Activated CD4-positive, alpha-beta T cell treated with anti-CD3 and anti-CD28 coated beads for 48 hours (primary cell): ENCODE data around the gene ATP7B.
"Not testable (repeated sequence)": the region's sequence is repeated elsewhere in the genome, so short reads cannot be mapped to it uniquely, and the experiment has no call there.

Source experiments
- DNase-seq: peaks from one replicate; pipeline ENCODE4 v3.0.0-alpha.2; 2020

ATP7B gene

DNA sequence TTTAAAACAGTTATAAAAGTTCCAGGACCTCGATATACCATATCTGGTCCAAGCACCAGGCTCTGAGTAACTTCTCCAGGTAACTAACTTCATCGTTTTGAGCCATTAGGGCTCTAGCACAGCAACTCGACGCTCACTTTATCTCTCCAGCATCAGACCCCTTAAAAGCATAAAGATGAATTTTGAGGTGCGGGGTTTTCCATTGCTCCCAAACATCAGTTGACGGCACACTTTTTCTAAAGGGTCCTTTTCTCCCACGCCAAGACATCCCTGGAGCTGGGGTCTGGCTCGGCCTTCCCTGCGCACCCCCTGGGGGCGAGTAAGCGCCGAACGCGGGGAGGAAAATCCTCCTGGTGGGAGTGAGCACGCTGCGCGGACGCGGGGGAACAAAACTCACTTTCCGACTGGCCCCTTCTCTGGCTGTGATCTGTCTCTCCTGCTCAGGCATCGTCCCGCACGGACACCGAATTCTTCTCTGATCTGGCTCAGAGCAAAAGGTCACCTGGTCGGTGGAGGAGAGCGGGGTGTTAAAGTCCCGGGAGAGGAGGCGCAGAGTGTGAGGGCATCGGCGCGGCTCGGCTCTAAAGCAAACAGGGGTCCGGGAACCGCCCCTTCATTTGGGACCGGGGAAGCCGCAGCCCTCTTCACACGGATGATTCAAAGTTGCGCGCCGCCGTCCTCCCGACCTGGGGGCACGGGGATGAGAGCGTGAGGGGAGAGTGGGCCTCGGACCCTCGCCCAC, at the start of gene ATP7B:
TSS of gene ATP7B (minus strand) at position 561 of the 742 bp plus-strand sequence. CDS start at position 448, 113 bp downstream.
- DNase-seq = peak; percentile 29

DNA sequence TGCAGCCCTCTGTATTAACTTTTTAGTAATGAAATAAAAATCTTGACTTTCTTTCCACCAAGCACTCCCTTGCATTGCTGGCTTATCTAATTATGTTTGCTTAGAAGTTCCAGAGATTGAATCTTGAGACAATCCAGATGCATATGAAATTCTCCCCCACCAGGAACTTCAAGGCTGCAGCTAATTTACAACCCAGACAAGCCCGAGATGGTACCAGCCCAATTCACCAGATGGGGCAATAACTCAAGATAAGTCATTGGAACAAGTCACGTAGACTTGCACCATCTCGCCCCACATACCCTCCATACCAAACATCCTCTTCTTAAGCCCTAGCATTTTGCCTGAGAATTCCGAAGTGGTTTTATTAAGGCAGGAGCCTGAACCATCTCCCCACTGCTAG, 42.2 kb upstream of the ATP7B start:
- DNase-seq = no peak

DNA sequence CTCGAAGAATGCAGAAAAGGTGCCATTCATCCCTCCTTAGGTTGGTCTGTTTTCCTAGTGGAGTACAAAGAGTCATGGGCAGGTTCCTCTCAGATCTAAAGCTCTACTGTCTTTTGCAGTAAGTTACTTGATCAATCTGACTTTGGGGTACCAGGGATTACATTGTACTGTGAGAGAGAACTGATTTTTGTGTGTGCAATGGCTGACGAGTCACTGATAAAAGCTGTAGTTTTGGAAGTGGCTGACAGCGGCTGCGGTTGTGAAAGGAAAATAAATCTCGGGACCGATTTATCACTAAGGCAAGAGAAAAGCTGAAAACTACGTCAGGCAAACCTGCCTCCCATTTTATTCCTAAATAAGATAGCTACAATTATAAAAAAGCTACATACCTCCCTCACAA, 40.1 kb upstream of the ATP7B start:
- DNase-seq = no peak

DNA sequence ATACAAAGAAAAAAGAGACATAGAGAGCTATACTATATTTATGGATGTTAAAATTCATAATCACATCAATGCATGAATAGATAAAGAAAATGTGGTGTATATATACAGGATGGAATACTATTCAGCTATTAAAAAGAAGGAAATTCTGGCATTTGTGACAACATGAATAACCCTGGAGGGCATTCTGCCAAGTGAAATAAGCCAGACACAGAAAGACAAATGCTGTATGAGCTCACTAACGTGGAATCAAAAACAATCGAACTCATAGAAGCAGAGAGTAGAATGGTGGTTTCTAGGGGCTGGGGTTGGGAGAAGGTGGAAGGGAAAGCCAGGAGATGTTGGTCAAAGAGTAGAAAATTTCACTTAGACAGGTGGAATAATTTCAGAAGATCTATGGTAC, 37.3 kb upstream of the ATP7B start:
- DNase-seq = no peak

DNA sequence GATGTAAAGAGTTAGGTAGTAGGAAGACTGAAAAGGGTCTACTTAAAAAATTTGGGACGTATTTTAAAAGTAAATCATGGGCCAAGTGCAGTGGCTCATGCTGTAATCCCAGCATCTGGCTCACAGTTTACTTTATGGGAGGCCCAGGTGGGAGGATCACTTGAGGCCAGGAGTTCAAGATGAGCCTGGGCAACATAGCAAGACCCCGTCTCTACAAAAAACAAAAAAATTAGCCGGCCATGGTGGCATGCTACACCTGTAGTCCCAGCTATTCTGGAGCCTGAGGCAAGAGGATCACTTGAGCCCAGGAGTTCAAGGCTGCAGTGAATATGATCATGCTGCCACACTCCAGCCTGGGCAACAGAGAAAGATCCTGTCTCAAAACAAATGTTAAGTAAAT, 36.2 kb upstream of the ATP7B start:
- no peak for DNase-seq

DNA sequence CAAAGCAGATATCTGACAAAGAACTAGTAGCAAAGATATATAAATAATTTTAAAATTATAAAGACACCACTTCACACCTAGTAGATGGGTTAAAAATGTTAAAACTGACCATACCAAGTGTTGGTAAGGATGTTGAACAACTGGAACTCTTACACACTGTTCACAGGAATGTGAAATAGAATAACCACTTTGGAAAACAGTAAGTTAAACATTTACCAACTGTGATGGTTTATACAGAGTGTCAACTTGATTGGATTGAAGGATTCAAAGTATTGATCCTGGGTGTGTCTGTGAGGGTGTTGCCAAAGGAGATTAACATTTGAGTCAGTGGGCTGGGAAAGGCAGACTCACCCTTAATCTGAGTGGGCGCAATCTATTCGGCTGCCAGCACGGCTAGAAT, 32.4 kb upstream of the ATP7B start:
- DNase-seq = no peak

DNA sequence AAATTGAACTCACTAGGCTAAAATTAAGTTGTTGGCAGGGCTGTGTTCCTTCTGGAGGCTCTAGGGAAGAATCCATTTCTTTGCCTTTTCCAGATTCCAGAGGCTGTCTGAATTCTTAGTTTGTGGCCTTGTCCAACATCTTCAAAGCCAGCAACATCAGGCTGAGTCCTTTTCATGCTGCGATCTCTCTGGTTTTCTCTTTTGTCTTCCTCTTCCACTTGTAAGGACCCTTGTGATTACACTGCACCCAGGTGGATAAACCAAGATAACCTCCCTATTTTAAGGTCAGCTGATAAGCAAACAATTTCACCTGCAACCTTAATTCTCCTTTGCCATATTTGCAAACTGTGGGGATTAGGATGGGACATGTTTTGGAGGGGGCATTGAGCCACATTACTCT, 24.8 kb upstream of the ATP7B start:
- DNase-seq = no peak

DNA sequence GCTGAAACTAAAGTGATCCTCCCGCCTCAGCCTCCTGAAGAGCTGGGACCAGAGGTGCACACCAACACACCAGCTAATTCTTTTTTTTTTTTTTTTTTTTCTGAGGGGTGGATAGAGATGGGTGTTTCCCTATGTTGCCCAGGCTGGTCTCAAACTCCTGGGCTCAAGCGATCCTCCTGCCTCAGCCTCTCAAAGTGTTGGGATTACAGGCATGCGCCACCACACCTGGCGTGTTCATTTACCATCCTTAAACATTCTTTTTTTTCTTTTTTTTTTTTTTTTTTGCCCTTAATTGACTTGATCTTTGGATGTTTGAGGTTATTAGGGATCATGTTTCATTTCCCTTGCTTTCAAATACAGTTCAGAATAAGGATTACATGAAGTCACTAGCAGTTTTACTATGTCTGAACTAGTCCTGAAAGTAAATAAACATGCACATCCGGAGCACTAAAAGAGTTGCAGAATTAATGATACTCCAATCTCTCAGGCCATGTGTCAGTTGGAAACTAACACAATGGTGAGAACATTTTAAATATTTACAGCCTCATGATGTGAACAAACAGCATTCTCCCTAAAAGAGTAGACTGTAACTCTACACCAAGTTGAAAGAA, 23.5 kb upstream of the ATP7B start:
- no peak for DNase-seq

DNA sequence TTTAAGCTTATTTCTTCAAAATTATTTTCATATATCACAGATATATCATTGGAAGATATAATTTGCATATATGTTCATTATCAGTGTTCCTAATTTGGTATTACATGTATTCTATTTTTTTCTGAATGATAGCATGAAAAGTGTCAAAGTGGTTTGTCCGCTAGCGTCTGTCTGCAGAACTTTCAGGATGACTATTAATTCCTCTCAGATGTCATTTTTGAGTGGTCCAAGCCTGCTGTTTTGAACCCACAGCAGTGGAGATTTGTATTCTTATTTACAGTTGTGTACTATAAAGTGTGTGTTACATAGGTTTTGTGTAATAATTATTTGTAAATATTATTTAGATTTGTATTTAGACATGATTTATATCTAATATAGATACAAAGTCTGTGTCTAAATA, 21.8 kb upstream of the ATP7B start:
- no peak for DNase-seq

DNA sequence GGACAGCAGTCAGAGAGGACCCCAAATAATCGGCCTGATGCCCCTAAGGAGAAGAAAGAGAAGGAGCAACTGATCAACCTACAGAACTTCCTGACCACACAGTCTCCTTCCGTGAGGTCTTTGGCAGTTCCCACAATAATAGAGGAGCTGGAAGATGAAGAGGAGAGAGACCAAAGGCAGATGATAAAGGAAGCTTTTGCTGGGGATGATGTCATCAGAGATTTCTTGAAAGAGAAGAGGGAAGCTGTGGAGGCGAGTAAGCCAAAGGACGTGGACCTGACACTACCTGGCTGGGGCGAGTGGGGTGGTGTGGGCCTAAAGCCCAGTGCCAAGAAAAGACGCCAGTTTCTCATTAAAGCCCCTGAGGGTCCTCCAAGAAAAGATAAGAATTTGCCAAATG, 19.2 kb upstream of the ATP7B start:
- not testable (repeated sequence) for DNase-seq

DNA sequence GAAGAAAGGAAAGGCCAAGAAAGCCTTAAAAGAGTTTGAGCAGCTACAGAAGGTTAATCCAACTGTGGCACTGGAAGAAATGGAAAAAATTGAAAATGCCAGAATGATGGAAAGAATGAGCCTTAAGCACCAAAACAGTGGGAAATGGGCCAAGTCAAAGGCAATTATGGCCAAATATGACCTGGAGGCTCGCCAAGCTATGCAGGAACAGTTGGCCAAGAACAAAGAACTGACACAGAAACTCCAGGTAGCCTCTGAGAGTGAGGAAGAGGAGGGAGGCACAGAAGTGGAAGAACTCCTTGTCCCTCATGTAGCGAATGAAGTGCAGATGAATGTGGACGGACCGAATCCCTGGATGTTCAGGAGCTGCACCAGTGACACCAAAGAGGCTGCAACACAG, 18.3 kb upstream of the ATP7B start:
- no peak for DNase-seq

DNA sequence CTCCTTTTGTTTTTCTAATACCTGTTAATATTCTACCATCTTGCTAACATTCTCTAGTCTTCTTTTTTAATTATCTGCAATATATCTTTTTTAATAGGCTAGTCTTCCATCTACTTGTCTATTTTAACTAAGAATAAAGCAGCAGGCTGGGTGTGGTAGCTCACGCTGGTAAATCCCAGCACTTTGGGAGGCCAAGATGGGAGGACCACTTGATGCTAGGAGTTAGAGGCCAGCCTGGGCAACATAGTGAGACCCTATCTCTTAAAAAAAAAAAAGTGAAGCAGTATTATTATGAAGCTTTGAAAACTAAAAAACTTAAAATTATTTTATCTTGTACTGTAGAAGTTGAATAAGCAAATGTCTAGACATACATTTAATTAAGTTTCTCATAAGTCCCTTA, 16.6 kb upstream of the ATP7B start:
- no peak for DNase-seq

DNA sequence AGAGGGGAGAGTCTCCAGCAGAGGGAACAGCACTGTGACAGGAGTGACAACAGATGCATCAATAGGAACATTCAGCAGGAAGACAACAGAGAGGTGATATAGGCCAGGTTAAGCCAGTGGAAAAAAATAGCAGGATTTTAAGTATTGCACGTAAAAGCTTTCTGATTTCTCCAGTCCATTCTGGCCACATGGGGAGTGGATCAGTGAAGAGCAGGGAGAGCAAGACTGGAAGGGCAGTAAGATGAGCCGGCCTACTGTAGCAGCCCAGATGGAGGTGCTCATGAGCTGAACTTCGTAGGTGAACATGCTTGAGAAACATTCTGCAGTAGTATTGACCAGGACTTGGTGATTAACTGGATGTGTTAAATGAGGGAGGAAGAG, 15.0 kb upstream of the ATP7B start:
- DNase-seq = no peak

DNA sequence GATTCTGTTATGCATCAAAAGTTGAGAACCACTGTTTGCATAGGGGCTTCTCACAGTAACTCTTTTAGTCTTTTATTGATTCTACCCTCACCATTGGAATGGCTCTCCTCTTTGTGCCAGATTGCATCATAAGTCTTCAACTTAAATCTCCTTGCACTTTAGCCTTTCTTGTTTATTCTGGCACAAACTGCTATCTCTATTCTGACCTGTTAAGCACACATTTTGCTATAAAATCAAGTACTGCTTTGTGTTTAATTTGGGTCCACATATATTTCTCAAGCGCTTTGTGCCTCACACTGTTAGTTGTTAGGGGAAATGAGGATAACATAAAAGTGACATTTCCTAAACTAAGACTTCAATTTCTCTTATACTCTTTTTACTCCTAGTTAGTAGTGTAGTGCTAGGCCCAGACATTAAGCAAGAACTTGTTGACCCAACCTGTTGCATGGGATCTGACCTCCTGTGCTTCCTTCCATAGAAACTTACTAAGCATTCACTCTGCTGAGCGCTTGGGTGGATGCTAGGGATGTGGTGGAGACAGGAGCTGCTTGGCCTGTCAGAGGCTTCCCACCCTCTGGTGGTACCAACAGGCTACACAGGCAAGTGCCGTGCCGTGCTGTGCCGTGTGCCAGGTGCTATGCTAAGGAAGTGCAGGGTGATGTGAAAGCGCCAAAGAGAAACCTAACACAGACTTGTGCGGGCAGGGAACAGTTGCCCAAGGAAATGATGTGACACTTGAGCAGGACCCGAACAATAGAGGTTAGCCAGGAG, 14.4 kb upstream of the ATP7B start:
- no peak for DNase-seq

DNA sequence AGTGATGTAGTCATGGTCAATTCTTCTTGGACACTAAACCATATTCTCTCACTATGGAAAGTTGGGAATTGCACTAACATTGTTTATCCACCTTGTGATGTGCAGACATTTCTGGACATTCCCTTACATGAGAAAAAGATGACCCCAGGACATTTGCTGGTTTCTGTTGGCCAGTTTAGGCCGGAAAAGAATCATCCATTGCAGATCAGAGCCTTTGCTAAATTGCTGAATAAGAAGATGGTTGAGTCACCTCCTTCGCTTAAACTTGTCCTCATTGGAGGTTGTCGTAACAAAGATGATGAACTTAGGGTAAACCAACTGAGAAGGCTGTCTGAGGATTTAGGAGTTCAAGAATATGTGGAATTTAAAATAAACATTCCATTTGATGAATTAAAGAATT, 13.2 kb upstream of the ATP7B start, which contains the start of gene UTP14C:
TSS of gene UTP14C (plus strand) at position 211 of the 400 bp plus-strand sequence. CDS start 4,114 bp downstream, outside the sequence.
- DNase-seq = no peak

DNA sequence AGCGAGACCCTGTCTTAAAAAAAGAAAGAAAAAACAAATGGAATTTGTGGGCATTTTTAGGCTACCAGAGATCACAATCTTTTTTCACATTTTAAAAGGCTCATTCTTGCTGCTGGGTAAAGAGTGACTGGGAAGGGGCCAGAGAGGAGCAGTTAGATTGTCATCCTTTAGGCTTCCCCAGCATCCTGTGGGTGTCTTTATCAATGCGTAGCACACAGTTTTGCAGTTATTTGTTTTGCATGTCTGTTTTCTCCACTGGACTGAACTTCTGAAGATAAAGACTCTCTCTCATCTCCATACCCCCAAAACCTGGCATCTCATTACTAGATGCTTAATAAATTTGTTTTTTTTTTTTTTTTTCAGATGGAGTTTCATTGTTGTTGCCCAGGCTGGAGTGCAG, 11.1 kb upstream of the ATP7B start:
- no peak for DNase-seq

DNA sequence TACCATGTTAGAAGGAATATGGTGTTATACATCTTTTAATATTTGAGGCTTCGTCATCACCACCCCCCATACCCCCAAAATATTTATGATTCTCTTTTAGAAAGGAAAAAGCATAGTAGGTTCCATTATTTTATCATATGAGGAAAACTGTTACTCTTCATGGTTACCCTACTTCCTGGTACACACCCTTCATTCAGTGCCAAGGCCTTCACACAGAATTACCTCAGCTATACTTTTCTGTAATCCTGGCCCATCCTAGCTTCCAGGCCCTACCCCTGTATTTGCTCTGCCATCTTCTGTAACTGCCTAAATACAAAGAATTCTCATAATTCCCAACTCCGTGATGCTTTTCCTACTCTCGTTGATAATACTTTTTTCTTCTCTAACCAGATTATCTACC, 8.9 kb upstream of the ATP7B start:
- no peak for DNase-seq

DNA sequence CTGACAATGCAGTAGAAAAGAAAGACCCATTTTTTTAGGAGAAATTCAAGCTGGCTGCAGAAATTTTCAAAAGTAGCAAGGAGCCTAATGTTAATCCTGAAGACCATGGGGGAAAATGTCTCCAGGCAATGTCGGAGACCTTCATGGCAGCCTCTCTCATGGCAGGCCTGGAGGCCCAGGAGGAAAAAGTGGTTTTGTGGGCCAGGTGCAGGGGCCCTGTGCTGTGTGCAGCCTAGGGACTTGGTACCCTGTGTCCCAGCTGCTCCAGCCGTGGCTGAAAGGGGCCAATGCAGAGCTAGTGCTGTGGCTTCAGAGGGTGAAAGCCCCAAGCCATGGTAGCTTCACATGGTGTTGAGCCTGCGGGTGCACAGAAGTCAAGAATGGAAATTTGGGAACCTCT, 5.0 kb upstream of the ATP7B start:
- DNase-seq = no peak

DNA sequence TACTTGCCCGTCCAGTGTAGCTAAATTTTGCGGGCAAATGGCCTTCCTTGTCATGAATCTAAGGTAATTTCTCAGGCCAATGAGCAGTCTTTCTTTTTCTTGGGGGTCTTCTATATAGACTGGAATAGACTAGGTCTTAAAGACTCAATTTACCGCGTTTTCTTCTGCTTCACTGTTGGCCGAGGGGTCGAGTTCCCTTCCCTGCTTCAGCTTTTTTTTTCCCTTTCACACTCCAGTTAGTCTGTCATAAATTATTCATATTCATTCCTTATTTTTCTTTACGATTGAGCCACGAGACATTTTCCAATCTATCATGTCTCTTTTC, 1.2 kb upstream of the ATP7B start:
- no peak for DNase-seq

DNA sequence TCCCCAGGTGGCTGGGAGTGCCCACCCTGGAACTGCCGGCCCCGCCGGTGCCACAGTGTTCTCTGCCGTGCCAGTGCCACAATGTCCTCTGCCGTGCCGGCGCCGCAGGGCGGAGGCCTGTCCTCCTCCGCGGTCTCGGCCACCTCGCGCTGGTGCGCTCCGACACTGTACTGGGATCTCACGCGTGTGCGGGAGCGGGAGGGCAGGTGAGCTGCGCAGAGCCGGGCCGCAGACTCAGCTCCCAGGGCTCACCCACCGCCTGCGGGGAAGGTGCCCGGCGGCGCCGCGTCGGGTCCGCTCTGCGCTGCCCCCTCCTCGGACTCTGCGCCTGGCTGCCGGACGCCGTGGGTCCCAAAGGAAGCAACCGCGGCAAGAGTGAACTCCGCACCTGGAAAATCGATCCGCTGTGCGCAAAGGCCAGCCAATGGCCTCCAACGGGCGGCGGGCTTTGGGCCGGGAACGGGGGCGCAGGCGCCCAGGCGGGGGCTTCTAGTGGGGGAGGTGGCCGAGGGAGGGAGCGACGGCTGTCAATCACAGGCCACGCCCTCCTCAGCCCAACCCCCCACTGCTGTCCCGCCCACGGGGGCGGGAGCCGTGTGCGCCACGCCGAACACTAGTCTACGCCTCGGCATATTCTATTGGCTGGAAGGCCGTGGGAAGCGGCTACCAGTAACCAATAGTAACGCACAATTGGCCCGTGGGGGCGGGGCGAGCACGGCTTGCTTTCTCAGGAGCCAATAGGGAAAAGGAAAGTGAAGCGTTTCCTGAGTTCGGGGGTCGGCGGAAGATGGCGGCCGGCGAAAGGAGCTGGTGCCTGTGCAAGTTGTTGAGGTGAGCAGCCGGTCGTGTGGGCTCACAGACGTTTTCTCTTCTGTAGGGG, 622 bp upstream of the ATP7B start, which contains the start of gene ALG11:
TSS of gene ALG11 (plus strand) at position 767 of the 880 bp plus-strand sequence. CDS start at position 788, 21 bp downstream.
- DNase-seq = peak; percentile 100

DNA sequence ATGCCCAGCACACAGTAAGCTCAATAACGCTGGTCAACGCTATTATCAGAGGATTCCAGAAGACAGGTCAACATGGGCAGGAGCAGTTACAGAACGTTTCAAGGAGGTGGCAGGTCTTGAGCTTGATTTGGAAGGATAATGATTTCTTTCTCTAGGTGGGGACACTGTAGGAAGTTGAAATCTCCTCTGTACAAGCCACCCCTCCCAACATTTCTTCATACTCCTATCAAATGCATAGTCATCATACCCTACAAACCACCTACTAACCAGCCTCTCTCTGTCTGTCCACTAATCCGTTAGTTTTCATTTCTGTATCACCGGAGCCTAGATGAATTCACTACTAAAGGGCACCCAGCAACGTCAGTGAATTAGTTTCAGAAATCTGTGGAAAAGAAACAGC, 1.3 kb downstream of the ATP7B start:
- no peak for DNase-seq

DNA sequence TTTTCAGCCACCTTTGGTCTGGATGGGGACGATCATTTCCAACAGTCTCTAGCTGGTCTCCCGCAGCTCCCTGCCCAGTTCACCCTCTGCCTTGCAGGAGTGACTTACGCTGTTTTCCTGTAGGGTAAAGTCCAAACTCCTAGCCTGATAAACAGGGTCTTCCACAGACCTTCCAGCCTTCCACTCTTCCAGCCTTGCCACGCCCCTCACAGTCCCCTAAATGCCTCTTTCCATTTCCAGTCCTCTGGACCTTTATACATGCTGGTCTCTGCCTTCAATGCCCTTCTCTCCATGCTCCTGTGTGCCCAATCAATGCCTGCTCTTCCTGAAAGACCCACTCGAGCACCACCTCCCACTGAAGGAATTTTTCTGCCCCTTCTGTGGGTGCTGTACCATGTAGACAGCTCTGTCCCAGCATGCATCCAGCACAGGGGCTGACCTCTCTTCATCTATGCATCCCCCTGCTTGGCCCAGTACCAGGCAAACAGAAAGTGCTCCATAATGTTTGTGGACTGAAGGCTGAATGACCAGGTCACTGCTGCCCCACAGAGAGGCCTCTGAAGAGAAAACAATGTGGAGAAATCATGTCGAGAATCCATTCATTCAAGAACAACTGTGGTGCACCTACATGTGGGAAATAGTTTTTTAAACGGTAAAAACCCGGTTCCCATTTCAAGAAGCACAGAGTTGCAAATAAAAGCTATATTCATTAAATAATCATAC, 4.6 kb downstream of the ATP7B start:
- DNase-seq = no peak
